Esophagus muscularis mucosa (tissue), 4 donors: ENCODE measurements around the gene P2RX4.

Experiments
- CTCF ChIP-seq, 3 experiments: fragments of 200-600 bp in 2 of 3; fragments of 450-650 bp in 1 of 3; sonication (generic) in 2 of 3; IDR thresholded peaks; one replicate each; pipeline ENCODE4 v1.5.1; 2017 to 2019; ENCODE audit warnings: antibody characterized with exemption in 3 of 3, mild to moderate bottlenecking in 2 of 3, moderate library complexity in 1 of 3
- EP300 ChIP-seq: sonication (generic); formaldehyde crosslinking; IDR thresholded peaks from one replicate; pipeline ENCODE4 v1.6.1; 2017; ENCODE audit warnings: antibody characterized with exemption
- POLR2A ChIP-seq: fragments of 450-650 bp; IDR thresholded peaks from one replicate; pipeline ENCODE4 v1.6.1; 2017; ENCODE audit warnings: antibody characterized with exemption, moderate library complexity, mild to moderate bottlenecking, low read depth
- POLR2AphosphoS5 ChIP-seq, 2 donors: sonication (generic); formaldehyde crosslinking; IDR thresholded peaks; one replicate each; pipeline ENCODE4 v1.6.1; 2017; ENCODE audit warnings: antibody characterized with exemption in 2 of 2

- TF ChIP-seq POLR2A (no peak), CTCF (IDR thresholded peaks at IDR 0.05) (no peak), EP300 (no peak), POLR2AphosphoS5 (IDR thresholded peaks at IDR 0.05) (no peak)
These were observed 16.5 kb downstream of the P2RX4 start for GRCh38 chr12:121226399-121226798.
